Measurements from ENCODE around the gene IL17RD. TPM values are rescaled to one million over a fixed set of nuclear protein-coding genes. Genes with fewer than 3 reads are reported as not detected.

IL17RD gene
- total and polyA plus RNA-seq, 2 of the 4 experiments (the other 2 are of a cell fraction), result 0.72 to 0.92 TPM

DNA sequence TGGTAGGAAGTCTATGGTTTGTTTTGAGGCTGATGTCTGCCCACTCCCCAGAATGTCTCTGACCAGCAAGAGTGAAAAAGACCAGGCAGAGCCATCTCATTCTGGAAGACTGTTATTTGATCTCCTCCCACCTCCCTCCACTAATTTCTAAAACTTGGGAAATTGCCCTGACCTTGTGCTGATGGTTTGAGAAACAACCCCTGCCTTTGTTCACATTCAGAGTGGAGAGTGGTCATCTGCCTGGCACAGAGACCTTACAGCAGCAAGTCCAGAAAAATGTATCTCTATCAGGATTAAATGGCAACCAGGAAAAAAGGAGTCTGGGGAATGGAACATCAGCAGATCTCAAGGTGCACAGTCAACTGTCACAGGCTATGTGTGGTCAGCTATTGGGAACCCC is 79.0 kb downstream of the IL17RD start (continued):
- TF ChIP-seq BHLHE40 (IDR thresholded peaks at IDR 0.05; ENCODE audit: low read depth, low read length) (no peak), RCOR1 (IDR thresholded peaks at IDR 0.05; ENCODE audit: insufficient replicate concordance, low read length) (no peak)

- H3K79me1 ChIP-seq (ENCODE audit: low read depth in 1 of 2, low read length in 2 of 2), result no peaks in the 10 kb centered on the region
- dilution Hi-C loops (cut with HindIII; ENCODE audit: low sequenced_read_pairs, unreplicated experiment), result no loop called here
- H3K27me3 ChIP-seq (ENCODE audit: control insufficient read depth, insufficient read depth, low read length), result peaks cover 8% of the 10 kb centered on the region
- H3K56ac ChIP-seq (ENCODE audit: extremely low read depth, insufficient read depth, low read length), result no peak overlapping the region
- no peaks in the 10 kb centered on the region for H3K9me3 ChIP-seq (ENCODE audit: control insufficient read depth, insufficient read depth, low read length)
- peak overlapping the region; percentile 35 for H2AFZ ChIP-seq (replicated peaks; ENCODE audit: low read length, poor library complexity)
- ChIA-PET CTCF (no interaction called here), POLR2A (ENCODE audit: unreplicated experiment) (no interaction called here)
- no peak overlapping the region for H3K9ac ChIP-seq (ENCODE audit: low read depth, low read length)
- H2BK120ac ChIP-seq (ENCODE audit: low read depth, low read length), result no peak overlapping the region
- no peaks in the 10 kb centered on the region for H4K20me1 ChIP-seq (ENCODE audit: insufficient read depth, low read length)
- H2AK5ac ChIP-seq (ENCODE audit: low read depth, low read length), result no peak overlapping the region
- H4K5ac ChIP-seq (ENCODE audit: low read depth, low read length), result no peak overlapping the region
- no peak overlapping the region for H2BK20ac ChIP-seq (ENCODE audit: low read depth, low read length)
- H2AK9ac ChIP-seq (replicated peaks; ENCODE audit: low read depth, low read length, poor library complexity), result no peak overlapping the region
- H2BK5ac ChIP-seq (ENCODE audit: low read depth, low read length, poor library complexity, severe bottlenecking), result no peak overlapping the region
- H2BK15ac ChIP-seq (ENCODE audit: low read depth, low read length), result no peak overlapping the region
- no peak overlapping the region for H3K4ac ChIP-seq (ENCODE audit: low read depth, low read length)
- no CpG with 5 or more reads among the region's 4 CpGs for WGBS, 2 experiments (ENCODE audit: extremely low coverage in 2 of 2, insufficient read length in 1 of 2)
- H3K27ac ChIP-seq (ENCODE audit: insufficient read depth, low read length), result no peak overlapping the region
- BruUV-seq (replicated peaks), result no TSS peak
- H3K23ac ChIP-seq (ENCODE audit: low read depth, low read length), result no peak overlapping the region
- H4K91ac ChIP-seq (ENCODE audit: insufficient read depth, low read depth, low read length), result no peak overlapping the region
- H4K8ac ChIP-seq (ENCODE audit: low read depth in 2 of 2, low read length in 2 of 2), result no peak overlapping the region
- no peak overlapping the region for H3K18ac ChIP-seq (ENCODE audit: low read depth, low read length)
- intact Hi-C loops (cut with micrococcal nuclease), result no loop called here
- no peaks in the 10 kb centered on the region for H3K36me3 ChIP-seq (ENCODE audit: control insufficient read depth, insufficient read depth, low read length)
- H3K4me3 ChIP-seq (ENCODE audit: insufficient read depth, low read depth, low read length), result no peak overlapping the region
- no peak overlapping the region for H3K14ac ChIP-seq (replicated peaks; ENCODE audit: low read depth, low read length)
- ATAC-seq (ENCODE audit: low read depth) (no peak), DNase-seq (no peak)
- in situ Hi-C loops (cut with MboI; ENCODE audit: low sequenced_read_pairs), result no loop called here
- no peak overlapping the region for H3K4me2 ChIP-seq (ENCODE audit: low read depth, low read length)
- H3K4me1 ChIP-seq (ENCODE audit: control insufficient read depth, insufficient read depth, low read length), result no peaks in the 10 kb centered on the region
- H3K9me1 ChIP-seq (ENCODE audit: insufficient read depth, low read length), result peaks cover 4% of the 10 kb centered on the region; the same call in 1 of the 2 replicates
- TF ChIP-seq BHLHE40 (IDR thresholded peaks at IDR 0.05; ENCODE audit: low read depth, low read length), result no peak
- no peak for TF ChIP-seq CHD1 (IDR thresholded peaks at IDR 0.05; ENCODE audit: low read depth, low read length)
- no peak for TF ChIP-seq NFE2L2 (IDR thresholded peaks at IDR 0.05; ENCODE audit: low read depth, low read length)
- no peak for TF ChIP-seq MAZ (IDR thresholded peaks at IDR 0.05; ENCODE audit: borderline replicate concordance, low read depth, low read length)
- TF ChIP-seq RAD21 (IDR thresholded peaks at IDR 0.05; ENCODE audit: low read length), result no peak
- TF ChIP-seq FOS (IDR thresholded peaks at IDR 0.05; ENCODE audit: low read depth, low read length), result no peak
- TF ChIP-seq RFX5 (IDR thresholded peaks at IDR 0.05; ENCODE audit: low read depth, low read length), result no peak
- TF ChIP-seq RCOR1 (IDR thresholded peaks at IDR 0.05; ENCODE audit: insufficient replicate concordance, low read length), result no peak
- no peak for TF ChIP-seq MXI1 (IDR thresholded peaks at IDR 0.05; ENCODE audit: borderline replicate concordance, low read depth, low read length)
These were observed 79.9 kb downstream of the IL17RD start for GRCh38 chr3:57085211-57085610.
